GM19351 (cell line): ENCODE data around the gene PIBF1.
"Not testable (repeated sequence)": the region's sequence is repeated elsewhere in the genome, so short reads cannot be mapped to it uniquely, and the experiment has no call there.

ENCODE experiments used
- ATAC-seq: cut with Tn5 transposase; IDR thresholded peaks from one replicate; pipeline ENCODE4 v1.9.1; 2021; ENCODE audit warnings: mild to moderate bottlenecking, moderate library complexity; ENCODE audit not compliant: unreplicated experiment

Gene PIBF1

GRCh38 chr13:72820156-72820897, 38.4 kb downstream of the PIBF1 start:
- ATAC-seq: no peak

- no peak for ATAC-seq
These were observed 39.0 kb downstream of the PIBF1 start for GRCh38 chr13:72820898-72821279.

DNA sequence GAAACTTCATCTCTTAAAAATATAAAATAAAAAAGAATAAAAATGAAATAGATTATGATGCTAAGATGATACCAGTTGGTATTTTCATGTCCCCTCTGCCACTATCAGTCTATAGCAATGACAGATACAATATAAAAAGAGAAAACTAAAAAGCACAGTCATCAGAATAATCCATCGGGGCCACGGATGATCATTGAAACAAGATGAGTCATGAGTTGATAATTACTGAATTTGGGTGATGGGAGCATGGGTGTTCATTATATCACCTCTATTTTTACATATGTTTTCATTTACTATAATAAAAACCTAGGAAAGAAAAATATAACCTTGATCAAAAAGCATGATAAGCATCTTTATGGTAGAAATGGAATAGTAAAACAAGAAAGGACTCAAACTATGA, 41.1 kb downstream of the PIBF1 start:
- ATAC-seq: no peak

GRCh38 chr13:72823724-72824123, 41.8 kb downstream of the PIBF1 start:
- ATAC-seq: no peak

GRCh38 chr13:72834601-72835000, 52.7 kb downstream of the PIBF1 start:
- no peak for ATAC-seq

- peak; percentile 99 for ATAC-seq
These were observed 58.0 kb downstream of the PIBF1 start for GRCh38 chr13:72839831-72840426.

- ATAC-seq: no peak
These were observed 61.1 kb downstream of the PIBF1 start for GRCh38 chr13:72842991-72843390.

GRCh38 chr13:72845148-72845547, 63.2 kb downstream of the PIBF1 start:
- not testable (repeated sequence) for ATAC-seq

DNA sequence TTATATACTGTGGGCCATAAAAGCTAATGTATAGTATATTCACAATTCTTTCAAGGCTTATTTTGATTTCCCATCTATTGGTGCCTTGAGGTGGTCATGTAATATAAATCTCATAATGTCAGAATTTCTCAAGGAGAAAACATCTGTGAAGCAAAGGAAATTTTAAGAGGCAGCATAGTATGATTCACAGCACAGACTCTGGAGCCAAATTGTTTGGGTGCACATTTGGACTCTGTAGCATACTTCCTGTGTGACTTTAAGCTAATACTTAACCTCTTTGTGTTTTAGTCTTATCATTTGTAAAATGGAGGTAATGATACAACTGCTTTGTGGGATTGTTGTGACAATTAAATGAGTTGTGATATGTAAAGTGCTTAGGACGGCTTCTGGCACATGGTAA, 67.6 kb downstream of the PIBF1 start:
- ATAC-seq: no peak

DNA sequence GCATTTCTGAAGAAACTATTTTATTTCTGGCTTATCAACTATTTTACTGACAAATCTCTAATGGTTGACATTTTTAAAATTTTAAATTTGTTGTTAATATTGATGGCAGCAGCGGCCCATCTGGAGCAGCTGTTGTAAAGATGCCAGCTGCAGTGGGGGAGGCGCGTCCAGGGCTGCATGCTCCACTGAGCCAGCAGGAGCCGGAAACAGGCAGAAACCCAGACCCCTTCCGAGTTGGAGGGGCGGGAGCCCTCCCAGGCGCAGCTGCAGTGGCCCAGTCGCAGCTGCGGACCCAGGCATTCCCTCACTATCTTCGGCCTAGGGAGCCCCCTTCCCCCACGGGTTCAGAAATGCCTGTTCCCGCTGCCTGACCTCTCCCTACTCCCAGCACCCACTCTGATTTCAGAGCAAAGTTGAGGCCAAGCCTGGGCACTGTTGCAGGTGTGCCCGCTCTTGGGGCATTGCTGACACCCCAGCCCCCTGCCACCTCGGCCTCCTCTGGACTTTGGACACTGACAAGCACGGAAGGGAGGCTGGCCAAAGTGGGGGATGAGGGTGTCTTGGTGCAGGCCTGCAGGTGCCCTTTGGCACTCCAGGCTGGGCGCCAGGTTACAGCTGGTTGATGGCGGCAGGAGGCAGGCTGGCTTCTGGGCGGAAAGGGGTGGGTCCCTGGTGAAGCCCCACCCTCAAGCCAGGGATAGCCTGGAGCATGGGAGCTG, 69.2 kb downstream of the PIBF1 start:
- ATAC-seq: no peak

- ATAC-seq: no peak
These were observed 69.7 kb downstream of the PIBF1 start for GRCh38 chr13:72851678-72852014.

GRCh38 chr13:72852207-72852606, 70.3 kb downstream of the PIBF1 start:
- no peak for ATAC-seq

- no peak for ATAC-seq
These were observed 71.1 kb downstream of the PIBF1 start for GRCh38 chr13:72853000-72853399.

- ATAC-seq: peak; percentile 91
These were observed 82.4 kb downstream of the PIBF1 start for GRCh38 chr13:72864142-72865011.

GRCh38 chr13:72868229-72868628, 86.3 kb downstream of the PIBF1 start:
- ATAC-seq: no peak

GRCh38 chr13:72875233-72875632, 93.3 kb downstream of the PIBF1 start:
- ATAC-seq: no peak

DNA sequence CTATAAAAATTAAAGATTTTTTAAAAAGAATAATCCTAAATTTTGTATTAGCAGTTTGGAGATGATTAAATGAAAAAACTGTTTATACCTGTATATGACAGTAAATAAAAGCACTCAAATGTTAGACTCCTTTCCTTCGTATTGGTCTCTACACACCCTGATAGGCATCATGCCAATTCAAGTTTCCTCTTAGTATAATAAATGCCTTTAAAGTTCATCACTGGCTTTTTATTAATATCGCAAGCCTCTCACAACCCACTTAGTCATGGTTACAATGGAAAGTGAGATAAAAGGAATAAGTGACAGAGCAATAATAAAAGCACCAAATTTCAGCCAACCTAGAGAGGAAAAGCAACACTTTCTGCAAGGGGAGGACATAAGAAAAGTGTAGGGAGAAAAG, 102.2 kb downstream of the PIBF1 start:
- ATAC-seq: no peak

- ATAC-seq: no peak
These were observed 104.5 kb downstream of the PIBF1 start for GRCh38 chr13:72886272-72887067.

DNA sequence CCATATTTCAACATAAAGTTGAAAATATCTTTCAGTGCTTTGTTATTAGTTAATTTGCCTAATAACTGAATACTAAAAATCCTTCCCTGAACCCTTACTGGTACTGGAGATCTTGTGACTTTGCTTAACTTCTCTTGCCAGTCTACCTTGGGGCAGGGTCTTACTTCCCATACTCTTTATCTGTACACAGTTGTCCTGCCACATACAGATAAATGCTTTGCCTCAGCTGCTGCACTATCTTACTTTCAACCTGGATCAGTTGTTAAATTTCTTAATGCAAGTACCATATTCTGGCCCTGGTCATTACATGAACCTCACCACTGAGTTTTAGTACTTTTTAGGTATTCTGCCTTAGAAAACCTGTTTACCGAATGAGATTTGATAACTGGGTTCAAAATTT, 107.6 kb downstream of the PIBF1 start:
- no peak for ATAC-seq

- ATAC-seq: no peak
These were observed 108.6 kb downstream of the PIBF1 start for GRCh38 chr13:72890546-72890945.
